NCI-H1436 (cell line): ENCODE results near the gene GNB1L.

Experiments used
- DNase-seq: peaks from one replicate; lab custom pipeline; 2025; lab: John Stamatoyannopoulos, UW

GNB1L gene

DNA sequence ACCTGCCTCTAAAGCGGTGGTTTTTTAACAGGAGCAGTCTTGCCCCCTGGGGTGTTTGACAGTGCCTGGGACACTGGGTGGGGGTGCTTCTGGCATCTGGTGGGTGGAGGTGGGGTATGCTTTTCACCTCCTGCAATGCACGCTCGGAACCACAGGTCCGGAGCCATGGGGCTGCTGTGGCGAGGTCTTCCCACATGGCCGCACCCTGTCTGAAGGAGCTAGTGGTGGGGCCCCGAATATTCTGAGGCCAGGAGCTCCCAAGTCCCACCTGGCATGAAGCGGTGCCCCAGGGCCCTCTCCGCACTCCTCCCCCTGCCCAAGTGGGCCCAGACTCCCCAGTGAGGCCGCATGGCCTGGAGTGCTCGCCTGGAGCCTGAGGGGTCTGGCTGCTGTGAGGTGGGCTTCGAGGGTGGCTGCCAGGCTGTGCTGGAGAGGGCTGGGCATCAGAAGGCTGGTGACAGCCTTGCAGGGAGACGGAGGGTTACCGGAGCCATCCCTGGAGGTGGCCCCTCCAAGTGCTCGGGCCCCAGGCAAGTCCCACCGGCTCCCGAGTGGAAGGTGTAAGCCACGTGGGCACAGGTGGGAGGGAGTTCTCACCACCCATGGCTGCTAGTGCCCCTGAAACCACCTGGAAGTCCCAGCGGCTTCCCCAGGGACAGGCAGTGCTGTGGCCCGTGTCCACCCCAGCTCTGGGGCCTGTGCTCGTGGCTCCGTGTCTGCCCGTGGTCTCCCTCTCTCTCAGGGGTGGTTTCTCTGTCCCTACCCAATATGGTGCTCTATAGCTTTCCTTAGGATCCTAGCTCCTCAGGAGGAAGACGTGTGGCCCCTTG lies 79.0 kb downstream of the GNB1L start:
- no peak for DNase-seq

DNA sequence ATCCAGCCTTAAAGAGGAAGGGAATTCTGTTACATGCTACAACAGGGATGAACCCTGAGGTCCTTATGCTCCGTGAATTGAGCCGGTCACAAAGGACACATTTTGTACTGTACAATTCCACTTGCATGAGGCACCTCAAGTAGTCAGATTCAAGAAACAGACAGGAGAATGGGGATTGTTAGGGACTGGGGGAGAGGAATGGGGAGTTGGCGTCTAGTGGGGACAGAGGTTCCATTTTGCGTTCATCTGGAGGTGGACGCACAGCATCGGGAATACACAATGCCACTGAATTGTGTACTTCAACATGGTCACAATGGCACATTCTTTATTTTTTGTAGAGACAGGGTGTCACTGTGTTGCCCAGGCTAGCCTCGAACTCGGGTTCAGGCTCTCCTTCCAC lies 80.0 kb downstream of the GNB1L start:
- DNase-seq, result no peak

DNA sequence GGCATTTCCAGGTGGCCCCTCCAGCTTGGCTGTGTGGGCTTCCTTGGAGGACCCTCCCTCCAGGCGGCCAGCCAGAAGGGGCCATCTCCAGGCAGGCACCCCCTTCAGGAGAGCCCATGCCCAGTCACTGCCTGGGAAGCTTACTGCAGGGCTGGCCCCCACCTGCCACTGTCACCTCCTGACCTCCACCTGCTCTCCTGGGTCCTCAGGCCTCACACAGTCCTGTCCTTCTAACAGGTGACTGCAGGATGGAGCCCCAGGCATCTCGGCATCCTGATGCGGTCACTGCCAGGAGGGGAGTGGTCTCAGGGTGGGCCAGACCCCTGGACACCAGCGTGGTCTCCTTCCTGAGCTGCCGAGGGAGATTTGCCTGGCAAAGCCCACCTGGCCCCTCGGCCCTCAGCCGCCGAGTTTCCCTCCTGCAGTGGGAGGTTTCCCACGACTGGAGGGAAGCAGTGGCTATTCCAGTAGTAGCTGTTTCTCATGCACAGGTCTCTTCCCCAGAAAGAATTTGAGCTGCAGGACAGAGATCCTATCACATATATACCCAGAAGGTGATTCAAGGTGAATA lies 81.1 kb downstream of the GNB1L start:
- DNase-seq, result no peak

DNA sequence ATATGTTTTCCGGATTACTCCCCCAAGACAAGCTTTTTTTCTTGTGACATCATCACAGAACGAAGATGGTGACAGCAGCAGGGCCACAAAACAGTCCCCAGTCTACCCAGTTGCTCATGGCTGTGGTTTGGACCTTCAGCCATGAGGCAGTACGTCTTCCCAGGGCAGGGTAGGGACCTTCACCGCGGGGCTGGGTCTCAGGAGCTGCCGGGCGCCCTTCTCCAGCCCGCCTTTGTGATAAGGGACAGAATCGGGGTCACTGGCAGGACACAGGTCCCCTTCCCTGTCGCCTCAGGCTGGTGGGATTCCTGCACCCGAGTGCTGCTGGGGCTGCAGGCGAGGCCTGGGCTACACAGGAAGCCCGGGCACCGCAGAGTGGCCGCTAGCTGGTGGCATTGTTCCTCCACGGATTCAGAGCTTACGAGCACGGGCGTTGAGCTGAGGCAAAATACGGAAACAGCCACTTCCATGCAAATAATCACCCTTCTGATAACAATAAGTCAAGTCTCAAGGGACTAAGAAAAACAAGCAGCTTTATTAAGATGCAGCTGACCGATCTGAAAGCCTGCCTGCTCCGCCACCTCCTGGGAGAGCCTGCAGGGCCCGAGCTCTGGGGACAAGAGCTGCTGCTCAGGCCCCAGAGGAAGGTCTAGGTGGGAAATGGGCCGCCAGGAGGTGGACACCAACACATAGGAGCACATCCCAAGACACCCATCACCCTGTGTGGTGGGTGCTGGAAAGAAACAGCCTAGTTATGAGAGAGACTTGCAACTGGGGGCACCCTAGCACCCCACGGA lies 81.8 kb downstream of the GNB1L start:
- peak; percentile 13 for DNase-seq

DNA sequence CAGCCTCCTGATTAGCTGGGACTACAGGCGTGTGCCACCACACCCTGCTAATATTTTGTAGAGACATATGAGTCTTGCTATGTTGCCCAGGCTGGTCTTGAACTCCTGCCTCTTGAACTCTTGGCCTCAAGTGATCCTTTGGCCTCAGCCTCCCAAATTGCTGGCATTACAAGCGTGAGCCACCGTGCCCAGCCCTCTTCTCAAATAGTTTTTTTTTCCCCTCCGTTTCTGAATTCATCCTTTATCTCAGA lies 82.3 kb downstream of the GNB1L start:
- no peak for DNase-seq

DNA sequence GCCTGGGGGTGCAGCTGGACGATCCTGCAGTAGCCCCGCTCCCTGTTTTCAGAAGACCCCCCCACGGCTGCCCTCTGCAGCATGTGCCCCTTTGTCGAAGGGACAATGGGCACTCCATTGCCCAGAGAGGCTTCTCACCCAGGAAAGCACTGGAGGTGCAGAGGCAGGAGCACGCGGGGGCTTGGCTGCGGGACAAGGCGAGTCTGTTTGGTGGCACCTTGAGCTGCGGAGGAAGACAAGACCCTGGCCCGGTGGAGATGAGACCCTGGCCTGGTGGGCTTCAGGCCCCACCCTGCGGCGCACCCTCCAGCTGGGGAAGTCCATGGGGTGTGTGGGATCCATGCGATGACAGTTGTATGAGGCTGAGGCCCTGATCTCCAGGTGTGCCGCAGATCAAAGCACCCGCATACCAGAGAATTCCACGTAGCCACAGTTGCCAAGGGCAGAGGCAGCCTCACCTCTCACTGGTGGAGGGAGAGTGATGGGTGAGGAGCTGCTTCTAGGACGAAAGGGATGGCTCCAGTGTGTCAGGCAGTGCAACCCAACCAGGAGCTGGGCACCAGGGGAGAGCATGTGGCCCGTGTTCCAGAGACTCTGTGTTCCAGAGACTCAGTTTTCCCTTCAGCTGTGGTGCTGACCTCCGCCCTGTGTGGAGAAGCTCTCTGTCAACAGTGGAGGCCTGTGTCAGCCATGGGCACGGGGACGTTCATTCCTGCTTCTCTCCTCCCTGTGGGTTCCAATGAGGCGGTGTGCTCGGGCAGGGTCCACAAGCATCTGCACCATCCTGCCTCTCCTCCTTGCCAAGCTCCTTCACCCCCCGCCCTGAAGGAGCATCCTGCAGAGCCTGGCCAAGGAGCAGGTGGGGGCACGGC lies 84.1 kb downstream of the GNB1L start:
- DNase-seq, result no peak

DNA sequence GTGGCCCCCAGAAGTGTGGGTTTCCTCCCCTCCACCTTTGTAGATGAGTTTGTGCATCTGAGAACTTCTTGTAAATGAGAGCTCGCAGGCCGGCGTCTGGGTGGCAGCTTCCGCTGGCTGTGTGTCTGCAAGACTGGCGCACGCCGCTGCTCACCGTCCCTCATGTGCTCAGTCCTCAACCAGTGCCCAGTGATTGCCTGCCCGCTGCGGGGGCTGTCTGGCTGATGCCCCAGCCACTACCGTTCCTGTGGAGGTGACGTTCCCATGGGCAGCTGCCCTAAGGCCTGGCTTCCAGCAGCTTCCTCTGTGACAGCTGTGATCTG lies 85.3 kb downstream of the GNB1L start:
- DNase-seq, result no peak

DNA sequence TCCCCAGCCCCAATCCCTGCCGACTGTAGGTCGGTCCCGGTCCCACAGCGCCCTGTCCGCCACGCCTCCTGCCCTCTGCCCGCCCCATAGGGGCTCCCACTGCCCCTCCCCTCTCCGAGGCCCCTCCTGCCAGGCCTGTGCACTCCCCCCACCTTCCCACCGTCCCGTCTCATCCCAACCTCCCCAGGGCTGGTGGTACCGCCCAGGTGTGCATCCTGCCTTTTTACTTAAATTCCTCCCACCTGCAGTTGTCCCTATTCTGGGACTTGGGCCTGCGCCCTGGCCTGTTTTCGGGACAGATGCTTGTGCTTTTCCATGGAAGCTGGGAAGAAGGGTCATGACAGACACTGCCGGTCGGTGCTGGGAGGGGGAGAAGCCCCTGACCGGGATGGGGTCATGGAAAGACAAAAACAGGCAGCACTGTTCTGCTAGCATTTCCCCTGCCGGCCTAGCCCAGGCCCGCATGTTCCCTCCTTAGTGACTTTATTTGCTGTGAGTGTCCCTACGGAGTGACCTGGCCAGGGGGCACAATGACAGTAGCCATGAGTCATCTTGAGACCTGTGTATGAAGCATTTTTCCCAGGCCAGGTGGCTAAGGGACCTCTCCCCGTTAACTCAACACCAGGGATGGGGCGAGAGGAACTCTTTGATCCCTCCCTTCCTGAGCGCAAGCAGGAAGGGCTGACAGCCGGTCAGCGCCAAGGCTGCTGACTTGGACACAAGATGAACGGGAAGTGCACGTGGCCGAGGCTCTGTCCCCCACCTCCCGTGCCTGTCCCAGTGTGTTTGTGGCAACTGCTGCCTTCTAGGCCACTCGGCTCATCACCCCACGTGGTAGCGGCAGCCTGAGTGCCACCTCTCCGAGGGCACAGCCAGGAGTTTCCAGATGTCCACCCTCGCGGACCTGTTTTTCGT lies 87.0 kb downstream of the GNB1L start:
- DNase-seq, result no peak

DNA sequence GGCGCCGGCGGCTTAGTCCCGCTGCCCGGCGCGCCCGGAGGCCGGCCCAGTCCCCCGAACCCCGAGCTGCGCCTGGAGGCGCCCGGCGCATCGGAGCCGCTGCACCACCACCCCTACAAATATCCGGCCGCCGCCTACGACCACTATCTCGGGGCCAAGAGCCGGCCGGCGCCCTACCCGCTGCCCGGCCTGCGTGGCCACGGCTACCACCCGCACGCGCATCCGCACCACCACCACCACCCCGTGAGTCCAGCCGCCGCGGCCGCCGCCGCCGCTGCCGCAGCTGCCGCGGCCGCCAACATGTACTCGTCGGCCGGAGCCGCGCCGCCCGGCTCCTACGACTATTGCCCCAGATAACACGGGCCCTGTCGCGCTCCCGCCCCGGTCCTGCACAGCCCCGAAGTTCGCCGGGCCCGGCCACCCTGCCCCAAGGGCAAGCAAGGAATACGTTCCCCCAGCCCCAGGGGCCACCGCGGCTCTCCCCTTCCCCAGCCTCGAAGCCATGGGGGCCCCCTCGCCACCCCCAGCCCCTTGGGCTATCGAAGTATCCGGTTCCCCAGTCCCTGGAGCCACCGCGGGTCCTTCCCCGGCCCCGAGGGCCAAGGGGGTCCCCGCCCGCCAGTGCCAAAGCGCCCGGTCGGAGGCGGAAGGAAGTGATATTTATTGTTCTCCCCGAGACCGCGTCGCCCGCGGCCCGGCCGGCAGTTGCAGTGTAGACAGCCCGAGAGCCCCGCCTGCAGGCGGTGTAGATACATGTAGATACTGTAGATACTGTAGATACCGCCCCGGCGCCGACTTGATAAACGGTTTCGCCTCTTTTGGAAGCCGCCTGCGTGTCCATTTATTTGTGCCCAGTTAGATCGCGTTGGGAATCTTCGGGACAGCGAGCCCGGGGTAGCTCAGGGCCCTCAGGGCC lies 87.9 kb downstream of the GNB1L start:
- no peak for DNase-seq

DNA sequence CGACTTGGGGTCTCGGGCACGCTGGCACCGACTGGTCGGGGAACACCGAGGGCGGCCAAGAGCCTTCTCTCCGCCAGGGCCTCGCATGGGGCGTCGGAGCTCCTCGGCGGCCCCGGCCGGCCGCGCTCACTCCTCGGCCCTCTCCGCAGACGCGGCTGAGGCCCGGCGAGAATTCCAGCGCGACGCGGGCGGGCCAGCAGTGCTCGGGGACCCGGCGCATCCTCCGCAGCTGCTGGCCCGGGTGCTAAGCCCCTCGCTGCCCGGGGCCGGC lies 88.5 kb downstream of the GNB1L start:
- DNase-seq, result no peak

DNA sequence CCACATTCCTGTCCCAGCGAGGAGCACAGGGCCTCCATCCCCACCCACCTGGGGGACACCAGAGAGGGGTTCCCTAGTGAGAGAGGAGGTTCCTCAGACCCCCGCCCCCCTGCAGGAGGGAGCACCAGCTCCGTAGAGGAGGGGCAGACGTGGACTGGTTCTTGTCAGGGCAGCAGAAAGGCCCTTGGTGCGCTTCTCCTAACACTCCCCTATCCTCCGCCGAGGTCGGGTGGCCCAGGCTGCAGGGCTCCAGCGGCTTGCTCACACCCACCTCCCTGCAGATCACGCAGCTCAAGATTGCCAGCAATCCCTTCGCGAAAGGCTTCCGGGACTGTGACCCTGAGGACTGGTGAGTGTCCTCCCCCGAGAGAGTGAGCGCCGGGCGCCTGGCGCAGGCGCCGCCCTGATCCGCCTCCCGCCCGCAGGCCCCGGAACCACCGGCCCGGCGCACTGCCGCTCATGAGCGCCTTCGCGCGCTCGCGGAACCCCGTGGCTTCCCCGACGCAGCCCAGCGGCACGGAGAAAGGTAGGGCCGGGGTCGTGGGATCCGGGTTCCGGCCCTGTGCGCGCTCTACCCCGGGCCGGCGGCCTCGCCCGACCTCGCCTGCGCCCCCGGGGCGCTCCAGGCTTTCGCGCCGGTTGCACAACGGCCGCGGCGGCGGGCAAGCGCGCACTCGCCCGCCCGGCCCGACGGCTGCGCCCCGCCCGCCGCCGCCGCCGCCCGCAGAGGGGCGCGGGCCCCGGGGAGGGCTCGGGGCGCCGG lies 89.0 kb downstream of the GNB1L start:
- no peak for DNase-seq

DNA sequence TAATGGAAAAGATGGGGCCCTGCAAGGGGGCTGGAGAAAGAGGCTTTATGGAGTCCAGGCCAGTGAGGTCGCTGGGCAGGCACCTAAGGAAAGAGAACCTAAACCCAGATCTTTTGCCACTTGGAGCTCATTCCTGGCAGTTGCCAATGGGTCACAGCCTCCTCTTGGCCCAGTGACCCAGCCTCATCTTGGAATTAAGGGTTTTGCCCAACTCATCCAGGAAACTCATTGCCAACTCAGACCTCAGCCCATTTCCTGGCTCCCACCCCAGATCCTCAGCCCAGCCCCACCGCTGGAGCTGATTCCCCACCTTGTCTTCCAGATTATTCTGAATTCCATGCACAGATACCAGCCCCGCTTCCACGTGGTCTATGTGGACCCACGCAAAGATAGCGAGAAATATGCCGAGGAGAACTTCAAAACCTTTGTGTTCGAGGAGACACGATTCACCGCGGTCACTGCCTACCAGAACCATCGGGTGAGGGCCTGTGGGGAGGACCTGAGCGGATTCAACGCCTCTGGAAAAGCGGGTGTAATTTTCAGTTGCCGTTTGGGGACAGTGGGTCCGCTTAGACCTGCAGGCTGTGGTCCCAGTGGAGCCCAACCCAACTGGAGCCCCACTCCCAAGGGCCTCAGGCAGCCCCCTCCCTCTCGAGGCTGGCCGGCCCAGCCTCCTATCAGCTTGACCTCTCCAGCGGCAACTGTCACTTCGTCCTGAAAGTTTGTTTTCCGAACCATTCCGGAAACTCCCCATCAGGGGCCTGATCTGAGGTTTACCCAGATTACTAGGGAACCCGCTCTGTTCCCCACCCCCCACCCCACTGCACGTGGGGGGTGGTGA lies 89.8 kb downstream of the GNB1L start:
- DNase-seq, result no peak

DNA sequence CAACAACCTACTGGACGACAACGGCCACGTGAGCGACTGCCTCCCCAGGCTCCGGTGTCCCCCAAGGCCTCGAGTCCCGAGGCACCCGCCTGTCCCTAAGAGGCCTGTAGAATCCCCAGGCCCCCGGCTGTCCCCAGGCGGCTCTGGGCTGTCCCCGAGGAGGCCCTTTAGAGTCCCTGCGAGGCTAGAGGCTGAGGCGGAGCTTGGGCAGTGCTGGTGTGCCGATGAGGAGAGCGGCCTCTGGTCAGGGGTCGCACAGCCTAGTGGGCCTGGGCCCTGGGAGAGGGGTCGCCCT lies 90.4 kb downstream of the GNB1L start:
- DNase-seq, result no peak

DNA sequence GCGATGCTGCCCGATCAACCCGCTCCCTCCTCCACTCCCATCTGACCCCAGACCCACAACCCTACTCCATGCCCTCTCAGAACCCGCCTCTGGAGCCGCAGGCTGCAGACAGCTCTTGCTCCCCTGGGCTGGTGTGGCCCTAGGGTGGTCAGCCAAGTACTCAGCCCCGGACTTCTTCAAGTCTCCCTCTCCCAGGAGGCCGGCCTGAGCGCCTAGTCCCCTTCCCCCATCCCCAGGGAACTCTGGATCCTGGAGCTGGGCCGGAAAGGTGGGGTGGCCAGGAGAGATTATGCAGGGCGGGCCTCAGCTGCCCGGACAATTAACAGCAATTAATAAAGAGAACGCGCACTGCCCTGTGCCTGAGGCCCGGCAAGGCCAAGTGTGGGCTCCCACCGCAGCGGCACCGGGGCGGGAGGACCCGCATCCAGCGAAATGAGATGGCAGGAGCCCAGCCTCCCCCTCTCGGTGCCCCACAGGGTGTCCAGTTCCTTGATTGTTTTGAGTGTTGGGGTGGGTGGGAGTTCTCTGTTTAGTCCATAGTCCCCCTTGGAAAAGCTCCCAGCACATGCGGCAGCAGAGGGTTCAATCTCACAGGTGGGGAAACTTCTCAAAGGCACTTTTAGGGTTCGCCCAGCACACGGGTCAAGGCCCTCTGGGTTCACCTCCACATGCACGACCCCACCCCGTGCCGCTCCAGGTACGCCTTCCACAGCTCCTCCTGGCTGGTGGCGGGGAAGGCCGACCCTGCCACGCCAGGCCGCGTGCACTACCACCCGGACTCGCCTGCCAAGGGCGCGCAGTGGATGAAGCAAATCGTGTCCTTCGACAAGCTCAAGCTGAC lies 91.0 kb downstream of the GNB1L start:
- no peak for DNase-seq

DNA sequence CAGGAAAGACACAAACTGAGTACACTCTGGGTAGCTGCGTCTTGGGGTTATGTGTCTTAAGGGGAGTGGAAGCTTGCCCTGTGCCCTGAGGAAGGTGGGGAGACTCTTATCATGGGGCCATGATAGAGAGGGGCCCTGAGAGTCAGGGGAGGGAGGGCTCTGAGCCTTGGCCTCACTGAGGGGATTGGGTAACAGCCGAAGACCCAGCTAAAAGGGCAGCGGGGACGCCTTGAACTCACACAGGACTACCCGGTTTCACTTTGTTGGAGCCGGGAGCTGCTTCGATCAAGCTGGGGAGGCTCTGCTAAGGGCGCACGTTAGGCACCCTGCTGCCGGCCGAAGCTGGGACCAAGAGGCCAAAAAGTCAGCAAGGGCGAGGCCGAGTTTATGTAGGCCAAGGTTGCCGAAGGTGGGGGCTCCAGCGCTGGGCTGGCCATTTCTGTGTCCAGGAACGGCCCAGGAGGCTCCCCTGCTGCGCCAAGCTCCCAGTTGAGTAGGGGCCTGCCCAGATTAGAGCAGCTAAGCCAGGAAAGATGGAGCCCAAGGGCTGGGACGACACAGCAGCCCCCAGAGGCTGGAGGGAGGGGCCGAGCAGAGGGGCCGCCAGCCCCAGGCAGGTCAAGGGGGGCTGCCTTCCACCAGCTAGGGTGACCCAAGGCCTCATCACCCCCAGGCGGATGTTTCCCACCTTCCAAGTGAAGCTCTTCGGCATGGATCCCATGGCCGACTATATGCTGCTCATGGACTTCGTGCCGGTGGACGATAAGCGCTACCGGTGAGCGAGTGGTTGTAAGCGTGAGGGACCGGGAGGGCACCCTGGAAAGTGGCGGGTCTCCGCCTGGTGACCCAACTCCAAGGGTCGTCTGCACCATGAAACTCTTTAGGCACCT lies 91.9 kb downstream of the GNB1L start:
- DNase-seq, result no peak

DNA sequence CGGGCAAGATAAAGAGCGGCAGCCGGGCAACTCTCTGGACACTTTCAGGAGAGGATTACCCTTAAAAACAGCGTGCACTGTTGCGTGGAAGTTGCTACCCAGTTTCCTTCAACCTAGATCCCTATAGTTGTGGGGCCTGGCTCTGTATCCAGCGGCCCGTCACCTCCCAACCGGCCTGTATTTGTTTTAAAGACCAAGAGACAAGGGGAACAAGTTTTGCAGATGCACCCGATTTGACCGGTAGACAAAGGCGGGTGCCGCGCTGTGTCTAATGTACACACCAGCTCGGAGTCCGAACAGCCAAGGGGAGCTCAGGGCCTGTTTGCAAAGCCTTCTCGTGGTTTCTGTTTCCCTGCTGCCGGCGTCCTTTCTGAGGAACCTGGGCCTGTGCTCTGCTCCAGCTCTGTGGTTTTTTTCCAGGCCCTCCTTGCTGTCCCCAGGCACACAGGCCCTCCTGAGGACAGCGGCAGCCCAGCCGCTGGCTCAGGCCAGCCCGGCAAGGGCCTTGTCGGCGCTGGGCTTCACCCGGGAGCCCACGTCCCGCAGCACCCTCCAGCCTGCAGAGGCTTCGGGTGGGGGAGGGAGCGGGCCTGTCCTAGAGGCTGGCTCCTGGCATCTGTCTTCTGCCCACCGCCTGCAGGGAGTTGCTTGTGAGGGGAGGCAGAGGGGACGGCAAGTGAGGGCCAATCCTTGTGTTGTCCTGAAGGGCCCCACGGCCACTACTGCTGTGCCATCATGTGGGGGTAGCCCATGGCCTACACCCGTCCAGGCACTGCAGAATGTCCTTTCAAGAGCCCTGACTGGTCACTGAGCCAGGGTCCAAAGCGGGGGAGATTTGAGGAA lies 92.7 kb downstream of the GNB1L start:
- no peak for DNase-seq
